NCI-H1436 (cell line): ENCODE measurements around the gene SLIT3.

Source experiments
- DNase-seq: peaks from one replicate; lab custom pipeline; 2025; lab: John Stamatoyannopoulos, UW

SLIT3 gene

DNA sequence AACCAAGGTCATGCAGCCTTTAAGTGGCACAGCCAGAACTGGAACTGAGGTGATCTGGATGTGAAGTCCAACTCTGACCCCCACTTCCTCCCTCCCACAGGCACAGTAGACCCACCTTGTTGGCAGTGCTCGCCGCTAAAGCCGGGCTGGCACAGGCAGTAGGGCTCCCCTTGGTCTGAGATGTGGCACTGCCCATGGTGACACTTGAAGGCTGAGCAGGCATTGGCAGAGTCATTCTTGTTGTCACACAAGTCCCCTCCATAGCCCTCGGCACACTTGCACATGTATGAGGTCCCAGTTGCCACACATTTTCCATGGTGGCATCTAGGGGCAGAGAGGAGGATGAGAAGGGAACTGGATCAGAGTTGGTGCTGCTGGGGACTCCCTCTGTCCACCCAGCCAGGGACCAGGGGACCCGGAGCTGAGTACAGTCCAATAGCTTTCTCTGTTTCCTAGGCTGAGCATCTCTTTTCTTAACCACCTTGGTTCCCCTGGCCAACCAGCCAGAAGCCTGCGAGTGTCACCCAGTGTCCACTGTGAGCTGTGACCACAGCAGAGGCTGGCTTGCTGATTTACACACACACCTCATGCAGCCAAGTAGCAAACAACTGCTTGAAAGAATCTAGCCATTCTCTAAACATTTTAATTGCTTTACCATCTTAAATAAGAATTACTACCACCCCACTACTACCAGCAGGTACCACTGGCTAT is 631.1 kb downstream of the SLIT3 start:
- no peak for DNase-seq

- no peak for DNase-seq
These were observed 631.8 kb downstream of the SLIT3 start for GRCh38 chr5:168669156-168669555.

GRCh38 chr5:168668078-168668477 is 632.9 kb downstream of the SLIT3 start:
- no peak for DNase-seq

DNA sequence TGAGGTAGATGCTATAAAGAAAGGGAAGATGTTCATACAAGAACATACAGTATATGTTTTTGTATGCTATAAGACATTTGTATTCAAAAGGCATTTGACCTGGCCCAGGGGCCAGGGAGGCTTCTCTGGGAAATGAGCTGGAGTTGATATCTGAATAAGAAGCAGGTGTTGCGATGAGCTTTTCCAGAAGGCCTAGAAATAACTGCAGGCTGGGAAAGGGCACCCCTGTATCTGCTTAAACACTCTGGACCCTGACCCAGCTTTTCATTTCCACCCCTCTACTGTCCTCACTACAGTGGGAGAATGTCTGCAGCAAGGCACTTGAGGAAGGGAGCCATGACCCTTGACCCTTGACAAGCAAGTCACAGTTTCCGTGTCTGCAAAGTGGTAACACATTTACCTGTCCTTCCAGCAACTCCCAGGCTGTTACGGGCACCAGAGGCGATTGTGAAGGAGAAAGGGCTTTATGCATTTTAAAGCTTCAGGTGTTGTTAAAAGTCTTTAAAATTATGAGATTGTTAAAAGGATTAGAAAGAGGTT is 633.6 kb downstream of the SLIT3 start:
- DNase-seq, result no peak

- DNase-seq, result no peak
These were observed 634.6 kb downstream of the SLIT3 start for GRCh38 chr5:168666356-168666755.

DNA sequence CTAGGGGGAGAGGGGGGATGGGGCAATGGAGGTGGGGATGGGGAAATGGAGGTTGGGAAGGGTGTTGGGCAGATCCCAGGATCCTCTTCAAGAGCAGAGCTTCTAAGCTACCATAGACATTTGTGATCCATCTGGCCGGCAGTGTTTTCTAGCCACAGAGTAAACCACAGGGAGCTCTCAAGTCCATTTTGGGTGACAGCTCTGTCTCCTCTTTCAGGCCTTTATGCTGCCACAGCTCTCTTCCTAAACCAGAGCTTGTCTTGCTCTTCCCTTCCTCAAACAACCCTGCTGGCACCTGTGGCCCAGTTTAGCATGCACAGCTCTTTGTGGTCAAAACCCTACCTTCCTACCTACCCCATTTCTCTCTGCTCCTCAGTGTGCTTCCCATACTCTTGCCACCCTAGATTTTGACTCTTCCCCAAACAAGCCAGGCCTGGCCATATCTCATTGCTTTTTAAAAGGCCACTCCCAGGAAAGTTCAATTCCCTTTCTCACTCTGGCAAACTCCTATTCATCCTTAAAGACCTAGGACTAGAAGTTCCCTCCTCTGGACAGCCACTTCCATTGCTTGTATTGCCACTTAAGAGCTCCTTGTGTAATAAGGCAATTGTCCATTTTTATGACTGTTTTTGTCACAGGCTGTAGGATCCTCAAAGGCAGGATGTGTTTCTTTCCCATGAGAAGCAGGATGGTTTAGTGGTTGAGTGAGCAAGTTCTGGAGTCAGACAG is 637.5 kb downstream of the SLIT3 start:
- no peak for DNase-seq

DNA sequence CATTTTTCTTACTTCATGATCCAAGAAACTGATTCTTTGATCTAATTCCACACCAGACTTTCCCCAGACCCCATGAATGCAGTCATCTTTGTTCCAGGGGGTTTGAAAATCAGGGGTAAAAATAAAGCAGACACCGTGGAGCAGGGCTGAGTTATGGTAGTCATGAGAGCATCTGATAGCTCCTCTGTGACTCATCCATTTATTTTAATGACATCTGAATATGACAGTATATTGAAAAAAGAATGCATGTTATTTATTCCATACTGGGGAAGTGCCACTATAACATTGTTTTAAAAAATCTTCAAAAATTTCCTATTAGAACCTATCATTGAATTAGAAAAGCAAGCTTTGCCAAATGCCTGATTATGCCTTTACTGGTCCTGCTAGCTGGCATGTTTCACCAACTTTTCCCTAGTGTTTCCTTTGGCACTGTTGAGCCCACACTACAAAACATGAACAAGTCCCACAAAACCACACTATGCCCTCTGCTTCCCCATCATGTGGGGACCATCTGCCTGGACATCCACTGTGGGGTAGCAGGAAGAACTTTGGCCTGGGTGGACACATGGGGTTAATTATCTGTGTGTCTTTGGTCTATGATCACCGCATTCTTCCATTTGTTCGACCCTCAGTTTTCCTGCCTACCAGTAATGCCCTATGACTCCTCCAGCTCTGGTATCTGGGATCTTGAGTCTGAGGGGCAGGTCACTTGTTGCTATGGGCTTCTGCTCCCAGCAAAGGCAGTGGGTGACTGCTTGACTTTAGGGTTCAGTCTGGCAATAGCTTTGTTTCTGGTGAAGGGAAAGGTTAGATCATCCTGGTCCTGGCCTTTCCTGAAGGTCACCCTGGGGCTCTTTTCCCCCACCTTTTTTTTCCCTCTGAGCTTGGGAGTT is 639.1 kb downstream of the SLIT3 start:
- DNase-seq, result no peak

- DNase-seq, result no peak
These were observed 640.2 kb downstream of the SLIT3 start for GRCh38 chr5:168660691-168661090.

DNA sequence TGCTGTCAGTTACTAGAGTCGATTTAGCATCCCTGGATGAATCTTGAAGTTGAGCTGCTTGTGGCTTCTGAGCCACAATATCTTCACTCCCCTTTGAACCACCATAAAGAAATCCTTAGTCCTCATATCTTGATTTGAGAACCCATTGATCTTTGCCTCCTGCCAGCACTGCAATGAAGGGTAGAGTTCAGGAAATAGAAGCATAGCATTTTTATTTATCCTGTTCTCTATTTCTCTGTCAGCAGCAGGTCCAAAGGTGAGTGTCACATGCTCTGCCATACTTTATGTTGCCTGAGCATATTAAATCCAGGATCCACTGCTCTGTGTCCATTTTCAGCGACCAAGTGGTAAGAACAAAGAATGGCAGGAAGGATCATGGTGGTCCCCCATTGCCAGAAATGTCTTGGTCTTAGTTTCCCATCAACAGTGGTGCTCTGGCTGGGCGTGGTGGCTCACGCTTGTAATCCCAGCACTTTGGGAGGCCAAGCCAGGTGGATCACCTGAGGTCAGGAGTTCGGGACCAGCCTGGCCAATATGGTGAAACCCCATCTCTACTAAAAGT is 641.6 kb downstream of the SLIT3 start:
- DNase-seq, result no peak

GRCh38 chr5:168658394-168658793 is 642.5 kb downstream of the SLIT3 start:
- no peak for DNase-seq

- DNase-seq, result no peak
These were observed 644.3 kb downstream of the SLIT3 start for GRCh38 chr5:168656633-168657032.

- no peak for DNase-seq
These were observed 645.6 kb downstream of the SLIT3 start for GRCh38 chr5:168655316-168655715.

GRCh38 chr5:168654211-168654721 is 646.7 kb downstream of the SLIT3 start:
- DNase-seq, result no peak

DNA sequence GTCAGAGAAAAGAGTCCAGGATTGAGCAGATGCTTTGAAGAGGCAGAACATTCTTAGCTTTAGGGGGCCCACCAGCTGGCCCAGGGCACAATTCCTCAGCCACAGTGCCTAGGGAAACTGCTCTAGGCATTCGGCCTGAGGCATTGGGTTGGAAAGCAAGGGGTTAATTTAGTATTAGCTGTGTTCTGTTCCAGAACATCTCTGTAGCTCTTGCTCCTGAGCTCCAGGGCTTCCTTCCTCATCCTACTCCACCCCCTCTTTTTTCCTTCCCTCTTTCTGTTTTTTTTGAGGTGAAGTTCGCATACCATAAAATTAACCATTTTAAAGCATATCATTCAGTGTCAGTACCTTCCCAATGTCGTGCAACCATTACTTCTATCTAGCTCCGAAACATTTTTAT is 647.3 kb downstream of the SLIT3 start:
- no peak for DNase-seq

DNA sequence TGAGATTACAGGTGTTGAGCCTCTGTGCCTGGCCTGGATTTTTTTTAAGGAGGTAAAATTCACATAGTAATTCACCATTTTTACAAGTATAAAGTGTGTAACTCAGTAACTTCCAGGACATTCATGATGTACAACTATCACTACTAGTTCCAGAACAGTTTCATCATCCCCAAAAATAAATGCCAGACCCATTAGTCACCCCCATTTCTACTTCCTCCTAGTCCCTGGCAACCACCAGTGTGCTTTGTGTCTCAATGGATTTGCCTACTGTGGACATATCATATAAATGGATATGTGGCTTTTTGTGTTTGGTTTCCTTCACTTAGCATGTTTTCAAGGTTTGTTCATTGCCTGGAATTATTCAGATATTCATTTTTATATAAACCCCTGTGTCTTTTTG is 649.3 kb downstream of the SLIT3 start:
- no peak for DNase-seq

GRCh38 chr5:168649306-168649705 is 651.6 kb downstream of the SLIT3 start:
- DNase-seq, result no peak

DNA sequence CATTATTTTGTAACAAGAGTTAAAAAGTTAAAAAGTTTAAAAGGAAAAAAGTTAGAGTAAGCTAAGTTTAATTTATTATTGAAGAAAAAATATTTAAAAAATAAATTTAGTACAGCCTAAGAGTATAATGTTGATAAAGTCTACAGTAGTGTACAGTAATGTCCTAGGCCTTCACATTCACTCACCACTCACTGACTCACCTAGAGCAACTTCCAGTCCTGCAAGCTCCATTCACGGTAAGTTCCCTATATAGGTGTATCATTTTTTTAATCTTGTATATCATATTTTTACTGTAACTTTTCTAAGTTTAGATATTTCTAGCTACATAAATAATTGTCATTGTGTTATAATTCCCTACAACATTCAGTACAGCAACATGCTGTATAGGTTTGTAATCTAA is 652.4 kb downstream of the SLIT3 start:
- no peak for DNase-seq

DNA sequence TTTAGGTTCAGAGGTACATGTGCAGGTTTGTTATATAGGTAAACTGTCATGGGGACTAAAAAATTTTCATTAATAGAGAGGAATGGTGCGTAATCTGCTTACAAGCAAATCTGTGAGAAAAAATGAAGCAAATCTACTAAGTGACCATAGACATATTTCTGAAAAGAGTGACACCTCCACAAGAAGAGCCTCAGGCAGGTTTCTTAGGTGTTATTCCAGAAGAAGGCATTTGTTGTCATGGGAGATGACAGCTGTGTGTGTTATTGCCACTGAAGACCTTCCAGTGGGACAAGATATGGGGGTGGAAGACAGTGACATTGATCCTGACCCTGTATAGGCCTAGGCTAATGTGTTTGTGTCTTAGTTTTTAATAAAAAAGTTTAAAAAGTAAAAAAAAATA is 652.9 kb downstream of the SLIT3 start:
- no peak for DNase-seq

DNA sequence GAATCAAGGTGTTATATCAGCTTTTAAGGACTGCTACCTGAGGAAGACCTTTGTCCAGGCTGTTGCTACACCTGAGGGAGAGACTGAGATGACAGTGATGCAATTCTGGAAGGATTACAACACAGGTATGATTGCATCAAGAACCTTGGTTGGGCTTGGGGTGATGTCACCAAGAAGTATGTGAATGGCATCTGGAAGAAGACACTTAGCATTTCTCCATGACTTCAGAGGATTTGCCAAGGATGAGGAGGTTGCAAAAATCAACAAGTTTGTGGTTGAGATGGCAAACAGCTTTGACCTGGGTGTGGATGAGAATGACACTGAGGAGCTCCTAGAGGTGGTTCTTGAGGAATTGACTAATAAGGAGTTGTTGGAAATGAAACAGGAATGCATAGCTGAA is 653.9 kb downstream of the SLIT3 start:
- no peak for DNase-seq

GRCh38 chr5:168646335-168646734 is 654.6 kb downstream of the SLIT3 start:
- DNase-seq, result no peak

- no peak for DNase-seq
These were observed 655.7 kb downstream of the SLIT3 start for GRCh38 chr5:168645195-168645594.

DNA sequence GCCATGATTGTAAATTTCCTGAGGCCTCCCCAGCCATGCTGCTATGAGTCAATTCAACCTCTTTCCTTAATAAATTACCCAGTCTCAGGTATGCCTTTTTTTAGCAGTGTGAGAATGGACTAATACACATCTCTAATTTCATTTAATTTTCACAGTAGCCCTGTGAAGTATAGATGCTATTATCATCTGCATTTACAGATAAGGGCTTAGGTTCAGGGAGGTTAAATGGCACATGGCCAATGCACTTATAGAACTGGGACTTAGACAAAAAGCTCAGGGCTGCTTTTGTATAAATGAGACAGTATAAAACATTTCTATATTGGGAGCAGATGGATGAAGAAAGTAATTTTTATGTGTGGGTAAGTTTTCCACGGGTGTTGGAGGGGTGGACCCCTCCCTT is 658.9 kb downstream of the SLIT3 start:
- DNase-seq, result no peak
